ENCODE measurements around the gene LRFN4. TPM values are rescaled to one million over a fixed set of nuclear protein-coding genes. Genes with fewer than 3 reads are reported as not detected.

The LRFN4 gene
- total and polyA plus RNA-seq, 2 donors (not counting 3 experiments of a cell fraction or from before 2014, with no cell fraction given) = 22.3 to 37.4 TPM

- H3K9me1 ChIP-seq (replicated peaks; ENCODE audit: control insufficient read depth, extremely low read depth, insufficient read depth, low read length) = no peaks in the 10 kb centered on the region
- no peaks in the 10 kb centered on the region for H4K20me1 ChIP-seq (replicated peaks; ENCODE audit: control insufficient read depth, extremely low read depth, insufficient read depth, low read length)
- DNase-seq (ENCODE audit: low read depth, low spot score) (no peak), FAIRE-seq (no peak)
- H3K27me3 ChIP-seq (ENCODE audit: control insufficient read depth in 2 of 2, insufficient read depth in 2 of 2, low read length in 2 of 2) = no peaks in the 10 kb centered on the region
- H3K4me1 ChIP-seq (ENCODE audit: control insufficient read depth, extremely low read depth, insufficient read depth, low read length) = peaks cover 27% of the 10 kb centered on the region
- no peak overlapping the region for H3K4me3 ChIP-seq (replicated peaks in 1 of 3; ENCODE audit: insufficient read depth in 1 of 3, low read depth in 1 of 3, low read length in 3 of 3)
- peaks cover 41% of the 10 kb centered on the region for H3K79me2 ChIP-seq (ENCODE audit: control insufficient read depth, insufficient read depth, low read length)
- dilution Hi-C loops (cut with MboI; ENCODE audit: extremely low pct_ligation_motif_present, low sequenced_read_pairs) = no loop called here
- H3K27ac ChIP-seq (ENCODE audit: insufficient read depth, low read depth, low read length) = no peak overlapping the region
- intact Hi-C loops (cut with micrococcal nuclease) = loop anchor here (10.0 kb wide), 1 partner anchor 780 kb away; the partner anchor contains the start of gene NUDT8
- POLR2A ChIA-PET = no interaction called here
- CTCF ChIA-PET = interaction anchor here (1.0 to 4.1 kb wide), 3 partner anchors 12 to 132 kb away, joined by 3 to 44 read pairs (median 9); no protein-coding TSS in a partner anchor
- peaks cover 7 to 15% of the 10 kb centered on the region in 2 experiments for H3K36me3 ChIP-seq (ENCODE audit: control insufficient read depth in 2 of 2, extremely low read depth in 1 of 2, insufficient read depth in 2 of 2, low read length in 2 of 2)
- no TSS peak for BruUV-seq (replicated peaks)
- no peaks in the 10 kb centered on the region for H3K9me3 ChIP-seq (replicated peaks; ENCODE audit: control insufficient read depth, insufficient read depth, low read length)
- TF ChIP-seq MYC (IDR thresholded peaks at IDR 0.05; ENCODE audit: low read depth, low read length) = no peak
- TF ChIP-seq FOS (IDR thresholded peaks at IDR 0.05; ENCODE audit: borderline replicate concordance, insufficient read depth, low read length) = no peak
- no peak for TF ChIP-seq GATA2 (IDR thresholded peaks at IDR 0.05; ENCODE audit: insufficient read depth, insufficient read length, low read depth, low read length)
- TF ChIP-seq CTCF (IDR thresholded peaks at IDR 0.05; ENCODE audit: extremely low read depth in 1 of 2, insufficient read depth in 1 of 2, low read depth in 1 of 2, low read length in 2 of 2) = no peak
- no peak for TF ChIP-seq EZH2 (IDR thresholded peaks at IDR 0.05; ENCODE audit: borderline replicate concordance, low read depth, low read length, severe bottlenecking)
- TF ChIP-seq JUN (IDR thresholded peaks at IDR 0.05; ENCODE audit: borderline replicate concordance, insufficient read depth, insufficient read length, low read depth) = no peak
- TF ChIP-seq POLR2AphosphoS5 (IDR thresholded peaks at IDR 0.05; ENCODE audit: insufficient read depth, low read depth, low read length) = no peak
- TF ChIP-seq POLR2A (IDR thresholded peaks at IDR 0.05; ENCODE audit: low read depth, low read length) = no peak
- no peak for TF ChIP-seq MAX (IDR thresholded peaks at IDR 0.05; ENCODE audit: insufficient read depth, insufficient read length)
- H3K4me2 ChIP-seq (ENCODE audit: insufficient read depth, low read length) = peak overlapping the region; percentile 69
- H3K9ac ChIP-seq (replicated peaks; ENCODE audit: extremely low read depth, insufficient read depth, low read length) = no peak overlapping the region
- no peak overlapping the region for H2AFZ ChIP-seq (ENCODE audit: low read depth, low read length)
Observed at GRCh38 chr11:66844496-66845142, 12.2 kb upstream of the LRFN4 start.
